ENCODE data around the gene SF3A2.

The SF3A2 gene

DNA sequence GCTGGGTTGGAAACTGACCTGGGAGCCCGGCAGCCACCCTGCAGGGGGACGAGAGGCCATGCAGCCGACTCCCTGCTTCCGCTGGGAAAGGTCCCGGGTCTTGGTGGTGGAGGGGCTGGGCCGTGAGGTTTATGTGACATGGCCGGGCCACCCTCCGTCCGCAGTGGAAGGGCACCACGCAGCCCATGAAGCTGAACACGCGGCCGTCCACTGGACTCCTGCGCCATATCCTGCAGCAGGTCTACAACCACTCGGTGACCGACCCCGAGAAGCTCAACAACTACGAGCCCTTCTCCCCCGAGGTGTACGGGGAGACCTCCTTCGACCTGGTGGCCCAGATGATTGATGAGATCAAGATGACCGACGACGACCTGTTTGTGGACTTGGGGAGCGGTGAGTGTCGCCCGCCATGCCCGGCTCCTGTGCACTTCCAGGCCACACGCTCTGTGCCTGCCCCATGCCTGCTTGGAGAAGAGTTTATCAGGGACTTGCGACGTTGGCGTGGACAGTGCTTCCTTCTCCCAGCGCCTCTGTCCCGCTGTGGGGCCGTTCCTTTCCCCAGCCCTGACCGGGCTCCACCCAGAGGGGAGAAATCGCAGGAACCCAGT is 45.7 kb upstream of the SF3A2 start:
- Histone ChIP-seq H3K36me3 (ENCODE audit: low read depth) (peaks cover 30% of the 10 kb centered on the region), H3K4me1 (ENCODE audit: insufficient read depth, poor library complexity, severe bottlenecking) (no peaks in the 10 kb centered on the region), H3K4me3 (ENCODE audit: severe bottlenecking) (no peak overlapping the region), H3K27me3 (ENCODE audit: insufficient read depth, poor library complexity, severe bottlenecking) (no peaks in the 10 kb centered on the region), H3K27ac (ENCODE audit: poor library complexity, severe bottlenecking) (no peak overlapping the region), H3K9me3 (ENCODE audit: severe bottlenecking) (no peaks in the 10 kb centered on the region)
- DNase-seq (ENCODE audit: low spot score): no peak
- no peak for ATAC-seq (ENCODE audit: low read depth)
- TF ChIP-seq, protein P1, sequence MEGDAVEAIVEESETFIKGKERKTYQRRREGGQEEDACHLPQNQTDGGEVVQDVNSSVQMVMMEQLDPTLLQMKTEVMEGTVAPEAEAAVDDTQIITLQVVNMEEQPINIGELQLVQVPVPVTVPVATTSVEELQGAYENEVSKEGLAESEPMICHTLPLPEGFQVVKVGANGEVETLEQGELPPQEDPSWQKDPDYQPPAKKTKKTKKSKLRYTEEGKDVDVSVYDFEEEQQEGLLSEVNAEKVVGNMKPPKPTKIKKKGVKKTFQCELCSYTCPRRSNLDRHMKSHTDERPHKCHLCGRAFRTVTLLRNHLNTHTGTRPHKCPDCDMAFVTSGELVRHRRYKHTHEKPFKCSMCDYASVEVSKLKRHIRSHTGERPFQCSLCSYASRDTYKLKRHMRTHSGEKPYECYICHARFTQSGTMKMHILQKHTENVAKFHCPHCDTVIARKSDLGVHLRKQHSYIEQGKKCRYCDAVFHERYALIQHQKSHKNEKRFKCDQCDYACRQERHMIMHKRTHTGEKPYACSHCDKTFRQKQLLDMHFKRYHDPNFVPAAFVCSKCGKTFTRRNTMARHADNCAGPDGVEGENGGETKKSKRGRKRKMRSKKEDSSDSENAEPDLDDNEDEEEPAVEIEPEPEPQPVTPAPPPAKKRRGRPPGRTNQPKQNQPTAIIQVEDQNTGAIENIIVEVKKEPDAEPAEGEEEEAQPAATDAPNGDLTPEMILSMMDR (IDR thresholded peaks at IDR 0.05; ENCODE audit: poor library complexity, severe bottlenecking): no peak

GRCh38 chr19:2191456-2192310 is 44.9 kb upstream of the SF3A2 start:
- Histone ChIP-seq H3K36me3 (ENCODE audit: low read depth) (peaks cover 27% of the 10 kb centered on the region), H3K4me1 (ENCODE audit: insufficient read depth, poor library complexity, severe bottlenecking) (no peaks in the 10 kb centered on the region), H3K27ac (ENCODE audit: poor library complexity, severe bottlenecking) (no peak overlapping the region), H3K27me3 (ENCODE audit: insufficient read depth, poor library complexity, severe bottlenecking) (no peaks in the 10 kb centered on the region), H3K9me3 (ENCODE audit: severe bottlenecking) (no peaks in the 10 kb centered on the region), H3K4me3 (ENCODE audit: severe bottlenecking) (no peak overlapping the region)
- no peak for DNase-seq (ENCODE audit: low spot score)
- TF ChIP-seq, protein P1 (IDR thresholded peaks at IDR 0.05; ENCODE audit: poor library complexity, severe bottlenecking): no peak
- ATAC-seq (ENCODE audit: low read depth): no peak

DNA sequence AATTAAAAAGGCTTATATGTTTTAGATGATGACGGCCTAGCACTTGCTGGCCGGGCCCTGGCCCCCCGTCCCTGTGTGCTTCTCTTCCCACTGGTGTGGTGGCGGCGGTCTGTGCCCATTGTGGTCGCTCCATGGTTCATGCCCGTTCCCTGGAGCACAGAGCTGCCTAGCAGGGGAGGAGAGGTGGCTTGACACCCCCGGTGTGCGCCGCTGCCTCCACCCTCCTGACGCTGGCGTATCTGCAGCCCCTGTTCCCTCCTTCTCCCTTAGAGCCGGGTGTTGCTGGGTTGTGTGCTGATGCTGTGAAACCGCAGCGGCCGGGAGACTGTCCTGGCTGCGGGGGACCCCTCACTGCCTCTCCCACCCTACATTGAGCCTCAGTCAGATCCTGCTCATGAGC is 43.8 kb upstream of the SF3A2 start:
- DNase-seq (ENCODE audit: low spot score): no peak
- ATAC-seq (ENCODE audit: low read depth): no peak
- no peak overlapping the region for H3K27ac ChIP-seq (ENCODE audit: poor library complexity, severe bottlenecking)
- no peaks in the 10 kb centered on the region for H3K27me3 ChIP-seq (ENCODE audit: insufficient read depth, poor library complexity, severe bottlenecking)
- H3K4me3 ChIP-seq (ENCODE audit: severe bottlenecking): no peak overlapping the region
- TF ChIP-seq, protein P1 (IDR thresholded peaks at IDR 0.05; ENCODE audit: poor library complexity, severe bottlenecking): no peak
- H3K36me3 ChIP-seq (ENCODE audit: low read depth): peaks cover 27% of the 10 kb centered on the region
- no peaks in the 10 kb centered on the region for H3K9me3 ChIP-seq (ENCODE audit: severe bottlenecking)
- no peaks in the 10 kb centered on the region for H3K4me1 ChIP-seq (ENCODE audit: insufficient read depth, poor library complexity, severe bottlenecking)

- Histone ChIP-seq H3K27ac (ENCODE audit: poor library complexity, severe bottlenecking) (no peak overlapping the region), H3K27me3 (ENCODE audit: insufficient read depth, poor library complexity, severe bottlenecking) (no peaks in the 10 kb centered on the region), H3K4me1 (ENCODE audit: insufficient read depth, poor library complexity, severe bottlenecking) (no peaks in the 10 kb centered on the region), H3K9me3 (ENCODE audit: severe bottlenecking) (no peaks in the 10 kb centered on the region), H3K36me3 (ENCODE audit: low read depth) (peaks cover 27% of the 10 kb centered on the region), H3K4me3 (ENCODE audit: severe bottlenecking) (no peak overlapping the region)
- DNase-seq (ENCODE audit: low spot score) (no peak), ATAC-seq (ENCODE audit: low read depth) (no peak)
- TF ChIP-seq, protein P1 (IDR thresholded peaks at IDR 0.05; ENCODE audit: poor library complexity, severe bottlenecking): no peak
Observed at GRCh38 chr19:2193807-2194206, 42.8 kb upstream of the SF3A2 start.

Measured in RWPE2 (cell line).